Spleen (tissue), 7 donors: ENCODE results near the gene SLCO2A1.

ENCODE experiments used
- CTCF ChIP-seq, 11 experiments: fragments of 200-600 bp in 7 of 11; fragments of 450-650 bp in 4 of 11; sonication (generic) in 4 of 11; IDR thresholded peaks in 8 of 11; conservative IDR thresholded peaks in 3 of 11; 1 replicate in 7 of 11; 2 replicates in 4 of 11; pipeline versions ENCODE4 v1.4.0 to v1.8.0; 2016 to 2021; ENCODE audit warnings: antibody characterized with exemption in 11 of 11, inconsistent platforms in 4 of 11, mild to moderate bottlenecking in 1 of 11
- POLR2A ChIP-seq, 3 donors: fragments of 450-650 bp; IDR thresholded peaks; one replicate each; pipeline ENCODE4 v1.5.1; 2017; ENCODE audit warnings: antibody characterized with exemption in 3 of 3, mild to moderate bottlenecking in 1 of 3
- donor health status: DM: no; HTN: no; CAD: no; lungs with moderate emphysema.
- donor health status: DM: no; HTN: no; CAD: no.
- donor health status: DM: no; HTN: no; CAD: no.

DNA sequence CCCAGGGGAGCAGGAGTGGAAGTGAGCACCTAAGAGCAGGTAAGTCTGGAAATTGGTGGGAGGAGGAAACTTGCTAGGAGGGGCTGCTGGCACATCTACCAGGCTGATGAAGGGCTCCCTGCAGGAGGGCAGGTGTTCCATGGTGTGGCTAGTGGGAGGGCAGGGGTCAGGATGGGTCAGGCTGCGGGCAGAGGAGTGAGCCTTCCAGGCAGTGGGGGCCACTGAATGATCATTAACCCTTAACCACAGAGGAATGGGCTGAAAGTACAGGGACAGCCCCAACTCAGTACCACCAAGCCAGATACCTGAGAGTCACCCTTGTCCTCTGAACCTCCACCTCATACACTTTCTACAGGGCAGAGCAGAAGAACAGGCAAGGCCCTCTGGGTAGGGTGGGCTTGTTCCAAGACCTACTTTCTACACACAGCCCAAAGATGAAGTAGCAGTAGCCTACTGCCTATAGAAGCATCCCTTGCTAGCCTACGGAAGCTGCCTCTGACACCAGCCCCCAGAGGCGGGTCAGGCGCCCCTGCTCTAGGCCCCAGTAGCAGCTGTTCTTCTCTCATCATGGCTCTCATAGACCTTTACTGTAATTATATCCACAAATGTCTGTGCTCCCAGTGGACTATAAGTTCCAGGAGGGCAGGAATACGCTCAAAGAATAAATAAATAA is 138.6 kb downstream of the SLCO2A1 start:
- no peak for TF ChIP-seq CTCF (IDR thresholded peaks at IDR 0.05 in 8 of 11, conservative IDR thresholded peaks at IDR 0.05 in 3 of 11)
- TF ChIP-seq POLR2A (IDR thresholded peaks at IDR 0.05) = no peak
